ENCODE data around the gene SPEM3. TPM values are rescaled to one million over a fixed set of nuclear protein-coding genes. Genes with fewer than 3 reads are reported as not detected.

SPEM3 gene
- total RNA-seq, 3 donors from 2014 or later = not detected

DNA sequence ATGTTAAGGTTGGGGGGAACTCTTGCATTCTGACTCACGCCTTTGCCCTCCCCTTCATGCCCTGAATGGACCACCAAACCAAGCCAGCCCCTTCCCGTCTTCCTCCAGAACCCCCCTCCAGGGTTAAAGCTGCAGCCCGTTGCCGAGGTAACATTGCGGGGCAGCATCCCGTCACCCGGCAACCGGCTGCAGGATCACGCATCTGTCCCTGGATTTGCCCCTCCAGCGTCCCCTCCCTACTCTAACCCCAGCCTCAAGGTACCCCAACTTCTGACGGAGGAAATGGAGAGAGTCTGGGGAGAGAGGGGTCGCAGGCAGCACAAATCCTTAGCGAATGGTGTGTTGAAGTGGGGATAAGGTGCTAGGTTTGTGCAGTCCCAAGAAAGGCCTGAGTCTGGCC, 21.6 kb upstream of the SPEM3 start:
- H3K27me3 ChIP-seq = no peaks in the 10 kb centered on the region

DNA sequence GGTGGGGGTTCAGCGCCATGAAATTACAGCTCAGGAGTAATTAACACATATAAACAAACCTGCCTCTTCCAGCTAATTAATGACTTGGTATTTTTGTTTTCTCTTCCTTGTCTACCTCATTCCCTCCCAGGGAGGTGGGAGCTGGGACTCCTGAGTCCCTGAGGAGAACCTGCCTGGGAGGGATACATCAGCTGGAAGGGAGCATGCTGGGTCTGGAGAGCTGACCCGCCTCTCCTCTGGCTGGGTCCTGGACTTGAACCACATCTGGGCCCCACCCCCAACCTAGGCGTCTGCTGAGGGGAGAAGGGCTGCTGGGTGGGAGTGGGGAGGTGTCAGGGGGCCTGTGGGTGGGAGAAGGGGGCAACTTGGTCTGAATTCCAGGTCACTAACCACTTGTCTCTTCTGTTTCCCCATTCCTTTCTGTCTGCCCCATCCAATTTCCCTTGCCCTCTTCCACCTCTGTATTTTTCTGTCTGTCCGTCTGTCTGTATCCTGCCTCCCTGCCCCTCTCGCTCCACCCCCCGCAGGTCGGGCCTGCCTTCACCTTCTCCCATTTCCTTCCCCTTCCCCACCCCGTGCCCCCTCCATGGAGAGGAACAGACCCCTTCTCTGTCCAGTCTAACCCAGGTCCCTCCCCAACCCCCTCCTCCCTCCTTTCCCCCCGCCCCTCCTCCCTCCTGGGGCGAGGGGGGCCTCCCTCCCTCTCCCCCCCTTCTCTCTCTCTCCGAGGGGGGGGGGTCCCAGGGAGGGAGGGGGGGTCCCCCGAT, 21.0 kb upstream of the SPEM3 start, which contains the start of gene NLGN2:
NLGN2 (plus strand) TSS at position 361 of the 767 bp plus-strand sequence. CDS start 411 bp downstream, outside the sequence.
- Histone ChIP-seq H3K27me3 (no peaks in the 10 kb centered on the region), H3K4me1 (peaks cover 3 to 4% of the 10 kb centered on the region in 2 donors), H3K27ac (peak within 1 kb of the TSS in 1 of 2 donors; percentile 95), H3K4me3 (peak within 1 kb of the TSS in 1 of 3 donors; percentile 89), H3K36me3 (no peaks in the 10 kb centered on the region), H3K9me3 (no peaks in the 10 kb centered on the region)
- intact Hi-C loops (cut with DNase I; ENCODE audit: low total_unique reads) = no loop called here
- DNase-seq (ENCODE audit: low spot score in 2 of 2) = no peak
- TF ChIP-seq POLR2A (IDR thresholded peaks at IDR 0.05) (no peak), POLR2AphosphoS5 (IDR thresholded peaks at IDR 0.05) (no peak)
- TF ChIP-seq, protein P1, sequence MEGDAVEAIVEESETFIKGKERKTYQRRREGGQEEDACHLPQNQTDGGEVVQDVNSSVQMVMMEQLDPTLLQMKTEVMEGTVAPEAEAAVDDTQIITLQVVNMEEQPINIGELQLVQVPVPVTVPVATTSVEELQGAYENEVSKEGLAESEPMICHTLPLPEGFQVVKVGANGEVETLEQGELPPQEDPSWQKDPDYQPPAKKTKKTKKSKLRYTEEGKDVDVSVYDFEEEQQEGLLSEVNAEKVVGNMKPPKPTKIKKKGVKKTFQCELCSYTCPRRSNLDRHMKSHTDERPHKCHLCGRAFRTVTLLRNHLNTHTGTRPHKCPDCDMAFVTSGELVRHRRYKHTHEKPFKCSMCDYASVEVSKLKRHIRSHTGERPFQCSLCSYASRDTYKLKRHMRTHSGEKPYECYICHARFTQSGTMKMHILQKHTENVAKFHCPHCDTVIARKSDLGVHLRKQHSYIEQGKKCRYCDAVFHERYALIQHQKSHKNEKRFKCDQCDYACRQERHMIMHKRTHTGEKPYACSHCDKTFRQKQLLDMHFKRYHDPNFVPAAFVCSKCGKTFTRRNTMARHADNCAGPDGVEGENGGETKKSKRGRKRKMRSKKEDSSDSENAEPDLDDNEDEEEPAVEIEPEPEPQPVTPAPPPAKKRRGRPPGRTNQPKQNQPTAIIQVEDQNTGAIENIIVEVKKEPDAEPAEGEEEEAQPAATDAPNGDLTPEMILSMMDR (IDR thresholded peaks at IDR 0.05) = no peak

More for the DNA sequence above, 21.6 kb upstream of the SPEM3 start:
- H3K4me1 ChIP-seq = peaks cover 4 to 7% of the 10 kb centered on the region in 2 donors
- intact Hi-C loops (cut with DNase I; ENCODE audit: low total_unique reads) = no loop called here
- H3K9me3 ChIP-seq = no peaks in the 10 kb centered on the region
- no peak for TF ChIP-seq POLR2AphosphoS5 (IDR thresholded peaks at IDR 0.05)
- no peak for TF ChIP-seq POLR2A (IDR thresholded peaks at IDR 0.05)
- TF ChIP-seq, protein P1 (IDR thresholded peaks at IDR 0.05) = no peak
- peak overlapping the region in 1 of 2 donors; percentile 95 for H3K27ac ChIP-seq
- H3K36me3 ChIP-seq = no peaks in the 10 kb centered on the region
- no peak for DNase-seq (ENCODE audit: low spot score in 2 of 2)
- peak overlapping the region in 1 of 3 donors; percentile 89 for H3K4me3 ChIP-seq

DNA sequence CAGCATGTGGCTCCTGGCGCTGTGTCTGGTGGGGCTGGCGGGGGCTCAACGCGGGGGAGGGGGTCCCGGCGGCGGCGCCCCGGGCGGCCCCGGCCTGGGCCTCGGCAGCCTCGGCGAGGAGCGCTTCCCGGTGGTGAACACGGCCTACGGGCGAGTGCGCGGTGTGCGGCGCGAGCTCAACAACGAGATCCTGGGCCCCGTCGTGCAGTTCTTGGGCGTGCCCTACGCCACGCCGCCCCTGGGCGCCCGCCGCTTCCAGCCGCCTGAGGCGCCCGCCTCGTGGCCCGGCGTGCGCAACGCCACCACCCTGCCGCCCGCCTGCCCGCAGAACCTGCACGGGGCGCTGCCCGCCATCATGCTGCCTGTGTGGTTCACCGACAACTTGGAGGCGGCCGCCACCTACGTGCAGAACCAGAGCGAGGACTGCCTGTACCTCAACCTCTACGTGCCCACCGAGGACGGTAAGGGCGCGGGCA, 20.4 kb upstream of the SPEM3 start:
- Histone ChIP-seq H3K4me3 (no peak overlapping the region), H3K9me3 (no peaks in the 10 kb centered on the region), H3K27me3 (no peaks in the 10 kb centered on the region), H3K4me1 (peaks cover 0 to 4% of the 10 kb centered on the region in 2 donors), H3K36me3 (no peaks in the 10 kb centered on the region), H3K27ac (no peak overlapping the region)
- DNase-seq (ENCODE audit: low spot score in 2 of 2) = no peak
- intact Hi-C loops (cut with DNase I; ENCODE audit: low total_unique reads) = no loop called here
- TF ChIP-seq POLR2AphosphoS5 (IDR thresholded peaks at IDR 0.05) (no peak), POLR2A (IDR thresholded peaks at IDR 0.05) (no peak)
- TF ChIP-seq, protein P1 (IDR thresholded peaks at IDR 0.05) = no peak

DNA sequence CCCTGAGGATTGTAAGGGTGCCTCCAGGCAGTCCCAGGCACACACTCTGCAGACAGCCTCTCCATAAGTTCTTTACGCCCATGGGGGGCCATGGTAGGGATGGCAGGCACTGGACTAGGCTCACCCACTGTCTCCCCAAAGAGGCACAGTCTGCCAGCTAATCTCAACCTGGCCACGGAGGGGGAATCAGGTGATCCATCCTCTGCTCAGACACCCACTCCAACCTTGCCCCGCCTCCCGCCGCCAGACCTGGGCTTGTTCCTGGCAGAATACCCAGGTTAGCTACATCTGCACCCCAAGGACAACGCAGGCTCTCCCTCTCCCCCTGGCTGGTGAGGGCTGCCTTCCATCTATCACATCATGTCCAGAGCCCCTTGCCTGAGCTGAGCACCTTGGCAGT, 19.8 kb upstream of the SPEM3 start:
- intact Hi-C loops (cut with DNase I; ENCODE audit: low total_unique reads) = no loop called here
- Histone ChIP-seq H3K4me1 (peaks cover 0 to 4% of the 10 kb centered on the region in 2 donors), H3K36me3 (no peaks in the 10 kb centered on the region), H3K27ac (no peak overlapping the region), H3K9me3 (no peaks in the 10 kb centered on the region), H3K4me3 (no peak overlapping the region), H3K27me3 (no peaks in the 10 kb centered on the region)
- TF ChIP-seq POLR2AphosphoS5 (IDR thresholded peaks at IDR 0.05) = no peak
- TF ChIP-seq POLR2A (IDR thresholded peaks at IDR 0.05) = no peak
- TF ChIP-seq, protein P1 (IDR thresholded peaks at IDR 0.05) = no peak
- no peak for DNase-seq (ENCODE audit: low spot score in 2 of 2)

DNA sequence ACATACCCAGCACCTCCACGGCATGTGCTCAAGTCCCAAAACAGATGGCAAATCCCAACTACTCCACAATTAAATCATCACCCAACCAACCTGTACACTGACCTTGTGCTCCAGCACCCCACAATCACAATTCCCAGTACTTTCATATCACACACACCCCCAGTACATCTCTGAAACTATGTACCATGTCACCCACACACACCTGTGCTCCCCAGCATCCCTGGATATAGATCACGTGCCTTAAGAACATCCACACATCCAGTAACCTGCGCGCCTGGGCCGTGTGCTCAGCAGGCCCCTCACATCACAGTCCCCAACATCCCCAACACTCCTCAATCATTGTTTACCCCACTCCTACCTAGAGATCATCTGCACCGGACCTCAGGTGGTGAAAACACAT, 18.9 kb upstream of the SPEM3 start:
- H3K36me3 ChIP-seq = no peaks in the 10 kb centered on the region
- H3K4me1 ChIP-seq = peaks cover 0 to 4% of the 10 kb centered on the region in 2 donors
- TF ChIP-seq POLR2A (IDR thresholded peaks at IDR 0.05) = no peak
- TF ChIP-seq, protein P1 (IDR thresholded peaks at IDR 0.05) = no peak
- H3K4me3 ChIP-seq = no peak overlapping the region
- H3K27me3 ChIP-seq = no peaks in the 10 kb centered on the region
- no peak overlapping the region for H3K27ac ChIP-seq
- no peak for DNase-seq (ENCODE audit: low spot score in 2 of 2)
- intact Hi-C loops (cut with DNase I; ENCODE audit: low total_unique reads) = no loop called here
- H3K9me3 ChIP-seq = no peaks in the 10 kb centered on the region
